NCI-H1930 (cell line): ENCODE measurements around the gene TTLL11.
A peak's percentile ranks its signal among the peaks of the same experiment; 100 is the strongest.

Experiments
- DNase-seq, 2 experiments: peaks; one replicate each; lab custom pipeline; 2025; lab: John Stamatoyannopoulos, UW

The TTLL11 gene

GRCh38 chr9:122092611-122093506 lies at the start of gene TTLL11:
TSS of gene TTLL11 (minus strand) at chr9:122093308. CDS start at chr9:122093148, 160 bp downstream.
- peak; percentile 75 to 91 for DNase-seq

DNA sequence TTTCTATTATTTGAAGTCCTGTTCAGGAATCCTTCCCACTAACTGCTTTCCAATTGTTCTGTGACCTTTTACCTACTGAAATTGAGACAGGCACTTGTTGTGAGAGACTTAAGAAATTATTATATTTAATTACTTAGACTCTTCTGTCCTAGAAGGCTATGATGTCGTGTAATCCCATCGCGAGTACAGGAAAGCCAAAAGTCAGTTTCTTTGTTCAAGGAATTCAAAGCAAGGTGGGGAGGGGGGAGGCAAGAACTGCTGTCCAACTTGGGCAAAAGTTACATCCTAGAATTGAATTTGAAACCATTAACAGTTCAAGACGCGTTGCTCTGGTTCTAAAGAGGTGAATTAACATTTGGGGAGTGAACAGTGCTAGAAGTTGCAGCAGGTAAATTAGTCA lies 48.6 kb upstream of the TTLL11 start:
- no peak for DNase-seq

GRCh38 chr9:122140368-122141193 lies 47.5 kb upstream of the TTLL11 start:
- no peak for DNase-seq

DNA sequence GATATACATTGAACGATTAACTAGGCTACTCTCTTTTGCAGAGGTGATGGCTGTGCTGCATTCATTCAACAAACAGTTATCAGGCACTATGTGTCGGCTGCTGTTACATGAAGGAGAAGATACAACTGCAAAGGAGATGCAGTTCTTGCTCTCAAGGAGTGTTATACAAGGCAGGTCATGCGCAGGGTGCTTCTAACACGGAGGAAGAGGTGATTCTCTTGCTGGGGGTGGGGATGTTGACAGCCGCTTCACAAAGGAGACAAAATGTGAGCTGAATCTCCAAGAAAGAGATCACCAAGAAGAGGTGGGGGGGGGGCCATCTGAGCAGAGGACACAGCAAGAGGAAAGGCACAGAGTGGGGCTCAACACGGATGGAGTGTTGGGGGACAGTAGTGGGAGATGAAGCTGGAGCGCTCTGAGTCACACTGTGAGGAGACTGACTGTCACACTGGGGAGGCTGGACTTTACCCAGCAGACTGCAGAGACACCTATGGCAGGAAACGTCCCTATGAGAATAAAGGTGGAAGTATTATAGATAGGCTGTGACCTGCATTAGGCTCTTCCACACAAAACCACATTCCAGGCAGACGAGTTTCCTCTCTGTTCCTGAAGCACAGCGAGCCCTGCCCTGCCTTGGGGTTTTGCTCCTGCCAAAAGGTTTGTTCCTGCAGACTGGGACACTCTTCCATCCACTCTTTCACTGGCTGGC lies 45.6 kb upstream of the TTLL11 start:
- DNase-seq = no peak

DNA sequence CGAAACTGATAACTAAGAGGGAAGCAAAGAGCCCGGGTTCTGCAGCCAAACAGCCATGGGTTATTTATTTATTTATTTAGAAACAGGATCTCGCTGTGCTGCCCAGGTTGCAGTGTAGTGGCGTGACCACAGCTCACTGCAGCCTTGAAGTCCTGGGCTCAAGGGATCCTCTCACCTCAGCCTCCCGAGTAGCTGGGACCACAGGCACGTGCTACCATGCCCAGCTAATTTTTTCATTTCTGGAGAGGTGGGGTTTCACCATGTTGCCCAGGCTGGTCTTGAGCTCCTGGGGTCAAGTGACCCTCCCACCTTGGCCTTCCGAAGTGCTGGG lies 42.4 kb upstream of the TTLL11 start:
- DNase-seq = no peak

GRCh38 chr9:122134822-122135528 lies 41.9 kb upstream of the TTLL11 start:
- DNase-seq = no peak

GRCh38 chr9:122133984-122134535 lies 41.0 kb upstream of the TTLL11 start:
- no peak for DNase-seq

DNA sequence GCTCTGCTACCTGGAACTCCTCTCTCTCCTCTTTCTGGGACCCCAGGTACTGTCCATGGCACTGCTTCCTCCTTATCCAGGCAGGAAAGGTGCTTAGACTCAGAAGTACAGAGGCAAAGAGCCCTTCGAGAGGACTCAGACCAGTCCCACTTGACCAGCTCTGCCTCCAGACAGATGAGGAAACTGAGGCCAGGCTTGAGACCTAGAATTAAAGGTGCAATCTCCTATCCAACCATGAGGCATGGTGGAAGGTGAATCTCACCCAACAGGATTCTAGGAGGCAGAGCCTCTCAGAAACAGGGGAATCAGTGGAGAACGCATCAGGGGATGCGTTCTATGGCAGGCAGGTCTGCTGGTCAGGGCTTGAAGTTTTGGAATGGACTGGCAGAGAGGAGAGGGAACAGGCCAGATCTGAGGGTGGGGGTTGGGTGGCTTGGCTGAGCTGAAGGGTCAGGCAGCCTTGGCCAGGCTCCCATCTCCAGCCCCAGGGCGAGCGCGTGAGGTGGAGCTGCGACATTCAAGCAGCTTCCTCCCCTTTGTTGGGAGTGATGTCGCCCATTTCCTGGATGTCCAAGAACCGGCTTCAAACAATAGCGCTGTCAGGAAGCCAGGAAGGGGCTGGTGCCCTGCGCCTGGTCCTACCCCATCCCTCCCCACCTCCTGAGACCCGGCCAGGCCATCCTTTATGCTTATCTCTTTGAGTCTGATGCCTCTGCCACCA lies 40.3 kb upstream of the TTLL11 start:
- DNase-seq = no peak

DNA sequence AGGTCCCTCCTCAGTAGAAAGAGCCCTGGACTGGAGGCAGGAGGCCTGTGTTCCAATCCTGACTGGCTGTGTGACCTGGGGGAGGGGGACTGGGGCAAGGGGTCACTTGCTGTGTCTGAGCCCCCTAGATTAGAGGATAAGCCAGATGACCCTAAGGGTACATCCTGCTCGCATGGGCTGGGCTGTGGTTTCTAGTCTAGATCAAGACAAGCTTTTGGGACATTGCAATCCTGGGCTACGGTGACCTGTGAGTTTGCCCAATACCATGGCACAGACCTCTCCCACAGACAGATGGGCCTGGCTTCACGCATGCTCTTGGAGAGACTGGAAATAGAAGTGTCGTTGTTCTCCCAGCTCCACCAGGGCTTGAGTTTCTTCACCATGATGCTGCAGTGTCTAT lies 39.4 kb upstream of the TTLL11 start:
- no peak for DNase-seq

GRCh38 chr9:122131401-122132001 lies 38.4 kb upstream of the TTLL11 start:
- no peak for DNase-seq

GRCh38 chr9:122130837-122131236 lies 37.7 kb upstream of the TTLL11 start:
- no peak for DNase-seq

DNA sequence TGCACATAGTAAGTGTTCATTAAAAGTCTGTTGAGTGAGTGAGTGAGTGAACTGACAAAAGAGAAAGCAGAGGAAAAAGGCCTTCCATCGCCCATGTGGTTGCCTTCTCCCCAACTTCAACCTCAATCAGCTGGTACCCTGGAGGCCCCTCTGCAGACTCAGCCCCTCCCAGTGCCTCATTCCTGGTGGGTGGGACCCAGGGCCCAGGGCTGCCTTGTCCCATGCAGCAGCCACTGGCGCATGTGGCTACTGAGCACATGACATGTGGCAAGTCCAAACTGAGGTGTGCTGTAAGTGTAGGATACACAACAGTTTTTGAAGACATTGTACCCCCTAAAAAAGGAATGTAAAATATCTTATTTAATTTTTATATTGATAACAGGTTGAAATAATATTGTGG lies 36.9 kb upstream of the TTLL11 start:
- no peak for DNase-seq

- no peak for DNase-seq
These were observed 35.8 kb upstream of the TTLL11 start for GRCh38 chr9:122128969-122129343.

DNA sequence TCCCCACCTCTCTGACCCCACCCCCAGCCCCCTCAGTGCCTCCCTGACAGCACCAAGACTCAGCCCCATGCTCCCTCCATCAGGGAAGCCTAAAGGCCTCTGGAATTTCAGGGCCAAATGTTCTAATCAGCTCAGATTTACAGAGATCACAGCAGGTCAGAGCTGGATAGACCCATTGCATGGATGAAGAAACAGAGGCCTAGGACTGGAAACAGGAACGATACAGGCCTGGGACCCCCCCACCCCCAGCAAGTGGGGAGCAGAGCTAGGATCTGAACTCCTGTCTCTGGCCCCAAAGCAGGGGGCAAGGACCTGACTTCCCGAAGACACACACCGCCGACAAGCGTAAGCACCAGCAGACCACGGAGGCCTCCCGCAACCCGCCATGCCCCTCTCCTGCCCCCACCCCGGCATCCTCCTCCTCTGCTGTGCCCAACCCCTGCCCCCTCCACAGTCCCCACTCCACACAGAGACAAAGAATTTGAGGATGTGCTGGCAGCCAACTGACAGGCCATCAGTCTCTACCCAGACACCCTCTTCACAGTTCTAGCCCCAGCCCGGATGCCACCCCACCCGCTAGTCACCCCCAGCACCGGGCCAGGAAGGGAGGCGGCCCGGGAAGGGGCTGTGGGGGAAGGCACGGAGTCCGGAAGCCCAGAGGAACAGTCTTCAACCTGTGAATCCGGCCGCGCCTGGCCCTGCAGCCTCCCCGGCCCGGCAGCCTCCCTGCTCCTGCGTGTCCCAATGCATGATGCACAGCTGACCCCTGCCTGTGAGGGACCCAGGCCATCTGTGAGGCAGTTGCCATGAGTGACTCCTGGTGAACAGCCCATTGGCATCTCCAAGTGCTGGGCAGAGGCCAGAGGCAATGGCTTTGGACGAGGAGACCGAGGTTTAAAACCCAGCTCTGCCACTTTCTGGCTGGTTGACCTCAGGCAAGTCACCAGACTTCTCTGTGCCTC lies 35.2 kb upstream of the TTLL11 start:
- no peak for DNase-seq

DNA sequence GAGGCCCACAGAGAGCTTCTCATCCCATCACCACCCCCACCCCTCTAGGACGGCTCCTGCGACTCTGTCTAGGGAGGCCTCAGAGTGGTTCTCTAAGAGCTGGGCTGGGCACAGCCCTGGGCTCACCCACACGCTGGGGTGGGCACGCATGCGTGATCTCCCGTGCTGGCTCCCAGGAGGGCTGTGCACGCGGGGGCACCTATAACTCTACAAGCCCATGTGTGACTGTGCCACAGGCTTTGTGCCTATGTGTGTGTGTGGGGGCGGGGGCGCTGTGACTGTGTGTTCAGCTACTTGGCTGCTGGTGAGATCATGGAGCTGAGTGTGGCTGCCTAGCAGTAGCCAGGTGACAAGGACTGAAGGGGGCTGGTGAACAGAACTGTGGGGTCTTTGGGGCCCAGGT lies 34.3 kb upstream of the TTLL11 start:
- no peak for DNase-seq

DNA sequence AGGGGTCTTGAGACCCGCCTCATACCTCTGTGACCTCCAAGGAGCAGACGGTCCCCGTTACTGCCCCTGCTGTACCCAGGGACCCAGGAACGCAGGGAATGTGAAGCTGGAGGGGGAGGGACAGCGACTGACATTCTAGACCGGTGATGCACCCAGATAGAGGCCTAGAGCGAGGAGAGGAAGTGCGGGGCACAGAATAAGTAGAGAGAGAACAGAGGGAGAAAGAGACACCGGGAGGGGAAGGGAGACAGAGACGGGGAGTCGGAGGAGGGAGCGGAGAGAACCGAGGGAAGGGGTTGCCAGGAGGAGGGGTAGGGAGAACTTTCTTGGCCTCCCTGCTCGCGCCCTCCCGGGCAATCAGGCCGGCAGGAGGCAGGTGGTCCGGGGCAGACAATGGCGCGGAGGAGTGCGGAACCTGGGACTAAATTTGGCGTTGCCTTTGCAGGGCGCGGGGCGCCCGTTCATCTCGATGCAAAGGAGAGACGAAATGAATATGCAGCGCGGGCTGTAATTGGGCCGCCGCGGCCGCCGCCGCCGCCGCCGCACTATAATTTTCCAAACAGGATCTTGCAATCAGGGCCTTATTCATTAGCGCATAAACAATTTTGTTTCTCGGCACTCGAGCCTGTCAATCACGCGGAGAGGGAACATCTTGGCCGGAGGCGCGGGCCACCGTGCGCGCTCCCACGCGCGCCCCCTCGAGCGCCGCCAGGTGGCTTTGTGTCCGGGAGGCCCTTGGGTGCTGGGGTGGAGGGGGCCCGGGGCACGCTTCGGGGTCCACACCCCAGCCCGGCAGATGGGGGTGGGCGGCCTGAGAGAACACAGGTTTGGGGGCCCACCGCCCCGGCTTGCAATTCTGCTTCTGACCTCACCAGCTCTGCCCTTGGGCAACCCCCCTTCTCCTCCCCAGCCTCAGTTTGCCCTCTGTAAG lies 33.5 kb upstream of the TTLL11 start:
- no peak for DNase-seq

- DNase-seq = no peak
These were observed 32.6 kb upstream of the TTLL11 start for GRCh38 chr9:122125509-122126330.
